ENCODE measurements around the gene PRR14.
"Not testable (repeated sequence)": the region's sequence is repeated elsewhere in the genome, so short reads cannot be mapped to it uniquely, and the experiment has no call there.

PRR14 gene

DNA sequence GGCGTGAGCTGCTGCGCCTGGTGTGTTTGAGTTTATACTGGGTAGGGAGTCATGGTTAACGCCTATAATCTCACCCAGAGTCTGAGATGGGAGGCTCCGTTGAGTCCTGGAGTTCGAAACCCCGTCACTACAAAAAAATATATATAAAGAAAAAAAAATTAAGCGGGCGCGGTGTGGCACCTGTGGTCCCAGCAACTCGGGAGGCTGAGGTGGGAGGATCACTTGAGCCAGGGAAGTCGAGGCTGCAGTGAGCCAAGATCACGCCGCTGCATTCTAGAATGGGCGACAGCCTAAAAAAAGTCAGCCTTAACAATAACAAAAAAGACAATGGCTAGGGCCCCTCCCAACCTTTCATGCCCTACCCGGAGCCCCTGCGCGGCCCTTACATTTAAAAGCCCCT, 17.2 kb upstream of the PRR14 start:
- no peak for DNase-seq

DNA sequence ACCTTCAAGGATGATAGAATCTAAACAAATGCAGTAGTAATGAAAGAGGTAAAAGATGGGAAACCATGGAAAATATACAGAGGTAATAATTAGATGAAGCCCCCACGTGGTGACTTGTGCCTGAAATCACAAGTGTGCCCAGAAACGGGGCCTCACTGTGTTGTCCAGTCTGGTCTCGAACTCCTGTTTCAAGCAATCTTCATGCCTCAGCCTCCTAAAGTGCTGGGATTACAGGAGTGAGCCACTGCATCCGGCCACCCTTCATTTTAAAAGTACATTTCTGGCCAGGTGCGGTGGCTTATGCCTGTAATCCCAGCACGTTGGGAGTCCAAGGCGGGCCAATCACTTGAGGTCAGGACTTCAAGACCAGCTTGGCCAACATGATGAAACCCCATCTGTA, 14.2 kb upstream of the PRR14 start:
- no peak for DNase-seq

DNA sequence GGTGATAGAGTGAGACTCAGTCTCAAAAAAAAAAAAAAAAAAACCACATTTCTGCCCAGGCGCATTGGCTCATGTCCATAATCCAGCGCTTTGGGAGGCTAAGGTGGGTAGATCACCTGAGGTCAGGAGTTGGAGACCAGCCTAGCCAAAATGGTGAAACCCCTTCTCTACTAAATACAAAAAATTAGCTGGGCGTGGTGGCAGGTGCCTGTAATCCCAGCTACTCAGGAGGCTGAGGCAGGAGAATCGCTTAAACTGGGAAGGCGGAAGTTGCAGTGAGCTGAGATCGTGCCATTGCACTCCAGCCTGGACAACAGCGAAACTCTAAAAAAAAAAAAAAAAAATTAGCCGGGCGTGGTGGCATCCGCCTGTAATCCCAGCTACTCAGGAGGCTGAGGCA, 13.6 kb upstream of the PRR14 start:
- DNase-seq, result not testable (repeated sequence)

DNA sequence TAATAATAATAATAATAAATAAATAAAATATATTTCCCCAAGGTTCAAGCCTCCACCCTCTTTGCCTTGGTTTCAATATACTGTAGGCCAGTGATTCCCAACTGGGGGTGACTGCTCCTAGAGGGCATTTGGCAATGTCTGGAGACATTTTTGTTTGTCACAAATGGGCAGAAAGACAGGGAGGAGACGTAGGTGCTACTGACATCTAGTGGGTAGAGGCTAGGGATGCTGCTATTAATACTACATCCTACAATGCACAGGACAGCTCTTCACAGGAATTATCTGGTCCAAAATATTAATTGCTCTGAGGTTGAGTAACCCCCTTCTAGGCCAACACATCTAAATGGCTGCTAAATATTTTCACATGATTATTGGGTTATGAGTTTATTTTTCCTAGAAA, 12.8 kb upstream of the PRR14 start:
- DNase-seq, result peak; percentile 8

DNA sequence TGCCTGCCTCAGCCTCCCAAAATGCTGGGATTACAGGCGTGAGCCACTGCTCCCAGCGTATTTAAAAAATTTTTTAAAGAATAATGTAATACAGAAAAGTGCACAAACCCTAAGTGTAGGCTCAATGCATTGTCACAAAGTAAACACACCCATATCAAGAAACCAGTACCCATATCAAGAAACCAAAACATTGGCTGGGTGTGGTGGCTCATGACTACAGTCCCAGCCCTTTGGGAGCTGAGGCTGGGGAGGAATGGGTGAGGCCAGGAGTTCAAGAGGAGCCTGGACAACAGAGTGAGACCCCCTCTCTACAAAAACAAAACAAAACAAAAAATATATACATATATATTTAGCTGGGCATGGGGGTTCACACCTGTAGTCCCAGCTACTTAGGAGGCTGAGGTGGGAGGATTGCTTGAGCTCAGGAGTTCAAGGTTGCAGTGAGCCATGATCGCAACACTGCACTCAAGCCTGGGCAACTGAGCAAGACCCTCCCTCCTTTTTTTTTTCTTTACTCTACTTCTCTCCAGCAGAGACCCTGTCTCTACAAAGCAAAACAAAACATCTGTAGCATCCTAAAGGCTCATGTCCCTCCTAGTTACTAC, 9.3 kb upstream of the PRR14 start:
- DNase-seq, result no peak

DNA sequence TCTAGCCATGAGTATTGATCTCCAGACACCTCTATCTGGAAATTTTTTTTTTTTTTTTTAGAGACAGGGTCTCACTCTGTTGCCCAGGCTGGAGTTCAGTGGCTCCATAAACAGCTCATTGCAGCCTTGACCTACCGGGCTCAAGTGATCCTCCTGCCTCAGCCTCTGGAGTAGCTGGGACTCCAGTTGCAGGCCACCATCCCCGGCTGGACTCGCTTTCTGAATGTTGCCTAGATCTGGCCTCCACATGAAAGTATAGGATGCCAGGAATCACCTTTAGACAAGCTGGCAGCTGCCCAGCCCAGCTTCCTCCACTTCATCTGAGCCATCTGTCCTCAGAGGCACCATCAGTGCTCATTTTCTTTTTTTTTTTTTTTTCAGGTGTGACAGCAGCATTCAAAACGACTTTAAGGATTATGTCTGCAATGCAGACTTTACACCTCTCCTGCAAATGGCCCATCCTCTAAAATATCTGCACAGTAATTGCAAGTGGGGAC, 6.4 kb upstream of the PRR14 start:
- no peak for DNase-seq

DNA sequence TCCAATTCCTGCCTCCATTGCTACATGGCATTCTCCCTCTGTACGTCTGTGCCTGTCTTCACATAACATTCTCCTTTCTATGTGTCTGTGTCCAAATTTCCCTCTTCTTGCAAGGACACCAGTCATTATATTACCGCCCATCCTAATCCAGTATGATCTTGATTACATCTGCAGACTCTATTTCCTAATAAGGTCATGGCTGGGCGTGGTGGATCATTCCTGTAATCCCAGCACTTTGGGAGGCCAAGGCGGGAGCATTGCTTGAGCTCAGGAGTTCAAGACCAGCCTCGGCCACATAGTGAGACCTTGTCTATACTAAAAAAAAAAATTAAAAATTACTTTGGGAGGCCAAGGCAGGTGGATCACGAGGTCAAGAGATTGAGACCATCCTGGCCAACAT, 5.0 kb upstream of the PRR14 start:
- no peak for DNase-seq

DNA sequence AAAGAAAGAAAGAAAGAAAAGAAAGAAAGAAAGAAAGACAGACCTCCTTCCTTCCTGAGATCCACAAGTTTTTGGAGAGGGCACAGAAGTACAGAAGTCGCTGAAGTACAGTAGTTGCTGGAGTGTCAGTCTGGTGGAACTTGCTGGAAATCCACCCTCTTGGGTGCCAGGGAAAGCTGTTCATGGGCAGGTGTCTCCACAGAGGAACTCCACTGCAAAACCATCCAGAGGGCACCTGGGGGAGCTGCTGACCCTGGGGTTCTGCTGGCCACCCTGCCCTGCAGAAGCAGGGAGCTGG, 3.5 kb upstream of the PRR14 start:
- DNase-seq, result no peak

DNA sequence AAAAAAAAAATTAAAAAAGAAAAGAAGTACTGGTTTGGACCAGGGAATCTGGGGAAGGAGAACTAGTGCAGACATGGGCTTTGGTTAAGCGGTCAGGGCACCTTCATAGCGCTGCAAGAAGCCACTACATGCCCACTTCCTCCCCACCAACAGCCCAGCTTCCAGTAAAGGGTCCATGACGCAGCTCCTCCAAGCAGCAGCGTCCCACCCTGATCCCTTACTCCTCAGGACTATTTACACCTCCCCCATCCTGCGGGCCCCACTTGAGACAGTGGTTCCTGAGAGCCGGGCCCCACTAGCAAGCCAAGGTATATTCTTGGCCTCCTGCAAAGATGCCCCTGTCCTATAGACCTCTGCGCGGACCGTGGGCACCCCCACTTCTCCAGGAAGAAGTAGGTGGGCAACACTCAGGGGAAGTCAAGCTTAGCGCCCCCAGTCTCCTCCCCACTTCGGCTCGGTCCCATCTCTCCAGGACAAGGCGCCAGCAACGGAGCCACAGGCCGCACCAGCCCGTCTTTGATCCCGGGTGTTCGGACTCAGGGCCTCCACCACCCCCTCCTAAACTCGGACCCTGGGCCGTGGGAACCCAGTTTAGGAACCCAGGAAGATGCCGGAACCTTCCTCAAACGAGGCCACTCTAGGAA, 913 bp upstream of the PRR14 start:
- DNase-seq, result no peak

DNA sequence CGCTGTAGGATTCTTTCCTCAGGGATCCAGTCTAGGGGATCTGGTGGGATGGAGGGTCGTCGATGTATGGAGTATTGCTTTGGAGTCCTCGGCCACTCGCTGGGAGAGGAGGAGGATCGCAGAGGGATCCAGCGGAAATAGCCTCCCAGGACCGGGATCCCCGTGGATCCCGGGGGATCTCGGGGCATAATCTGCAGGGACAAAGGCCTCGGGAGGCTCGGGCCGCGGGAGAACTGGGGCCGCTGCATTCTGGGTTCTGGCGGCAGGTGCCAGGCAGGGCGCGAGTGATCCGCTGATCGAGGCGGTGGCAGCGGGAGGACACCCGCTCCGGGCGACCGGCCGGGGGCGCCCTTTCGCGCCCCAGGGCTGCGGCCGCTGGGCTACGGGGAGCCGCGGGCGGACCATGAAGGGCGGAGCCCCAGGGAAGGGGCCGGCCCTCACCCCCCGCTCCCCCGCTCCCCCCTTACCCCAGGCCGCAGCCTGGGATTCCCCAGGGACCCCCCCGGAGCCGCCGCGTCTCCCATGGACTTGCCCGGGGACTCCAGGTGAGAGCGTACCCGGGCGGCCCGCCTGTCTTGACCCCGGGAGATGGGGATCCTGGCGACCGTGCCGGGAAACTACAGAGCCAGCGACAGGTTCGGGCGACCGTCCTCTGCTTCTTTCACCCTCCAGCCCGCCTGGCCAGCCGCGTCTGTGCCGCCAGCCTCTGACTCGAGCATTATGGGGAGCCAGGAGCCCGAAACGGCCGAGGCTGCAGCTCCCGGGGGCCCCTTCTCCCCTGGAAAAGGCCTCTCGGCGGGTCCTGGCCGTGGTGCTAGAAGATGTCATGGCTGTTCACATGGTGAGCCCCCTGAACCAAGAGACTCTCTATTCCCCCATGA, 604 bp downstream of the PRR14 start:
- peak; percentile 42 for DNase-seq

DNA sequence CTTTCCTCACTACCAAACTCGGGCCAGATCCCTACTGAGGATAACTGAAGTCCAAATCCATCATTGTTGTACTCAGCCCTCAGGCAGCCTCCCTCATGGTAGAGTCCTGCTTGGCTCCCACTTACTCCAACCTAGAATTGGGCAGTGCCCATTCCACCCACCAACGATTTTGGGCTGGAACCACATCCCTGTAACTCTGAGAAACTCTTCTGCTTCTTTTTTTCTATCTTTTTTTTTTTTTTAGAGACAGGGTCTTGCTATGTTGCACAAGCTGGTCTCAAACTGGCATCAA, 1.2 kb downstream of the PRR14 start:
- DNase-seq, result no peak

DNA sequence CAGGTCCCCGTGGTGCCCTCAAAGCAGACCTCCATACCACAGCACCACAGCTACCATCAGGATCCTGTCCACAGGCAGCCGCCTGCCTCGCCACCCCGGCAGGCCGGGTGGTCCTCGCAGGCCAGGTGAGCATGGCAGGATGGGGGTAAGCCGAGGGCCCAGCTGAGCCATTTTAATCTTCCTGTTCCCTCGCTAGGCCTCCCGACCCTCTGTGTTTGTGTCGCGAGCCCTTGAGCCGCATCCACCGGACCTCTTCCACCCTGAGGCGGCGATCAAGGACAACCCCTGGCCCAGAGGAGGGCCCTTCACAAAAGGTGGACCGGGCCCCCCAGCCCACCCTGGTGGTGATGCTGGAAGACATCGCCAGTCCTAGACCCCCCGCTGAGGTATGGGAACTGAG, 2.0 kb downstream of the PRR14 start:
- no peak for DNase-seq

DNA sequence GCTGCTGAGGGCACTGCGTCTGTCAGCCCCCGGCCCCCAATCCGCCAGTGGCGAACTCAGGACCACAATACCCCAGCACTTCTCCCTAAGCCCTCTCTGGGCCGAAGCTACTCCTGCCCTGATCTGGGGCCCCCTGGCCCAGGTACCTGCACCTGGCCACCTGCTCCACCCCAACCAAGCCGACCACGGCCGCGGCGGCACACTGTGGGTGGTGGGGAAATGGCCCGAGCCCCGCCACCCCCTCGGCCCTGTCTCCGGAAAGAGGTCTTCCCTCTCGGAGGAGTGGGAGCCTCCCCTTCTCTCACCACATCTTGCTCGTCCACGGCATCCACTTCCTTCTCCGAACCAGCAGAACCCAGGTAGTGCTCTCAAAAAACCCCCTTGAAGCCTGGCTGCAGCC, 4.1 kb downstream of the PRR14 start:
- DNase-seq, result no peak

DNA sequence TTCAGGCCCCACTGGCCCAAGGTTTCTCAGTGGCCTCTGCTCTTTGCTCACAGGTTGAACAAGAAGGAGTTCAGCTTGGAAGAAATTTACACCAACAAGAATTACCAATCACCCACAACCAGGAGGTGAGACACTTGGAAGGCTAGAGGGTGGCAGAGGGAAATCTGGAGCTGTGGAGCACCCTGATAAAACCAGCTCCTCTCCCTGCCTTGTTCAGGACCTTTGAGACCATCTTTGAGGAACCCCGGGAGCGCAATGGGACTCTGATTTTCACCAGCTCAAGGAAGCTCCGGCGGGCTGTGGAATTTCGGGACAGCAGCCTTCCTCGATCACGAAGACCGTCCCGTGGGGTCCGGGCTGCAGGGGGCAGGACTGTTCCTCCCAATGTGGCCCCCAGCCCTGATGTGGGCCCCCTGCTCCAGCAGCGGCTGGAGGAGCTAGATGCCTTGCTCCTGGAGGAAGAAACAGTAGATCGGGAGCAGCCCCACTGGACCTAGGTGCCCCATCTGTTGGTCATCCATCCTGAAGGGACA, 5.1 kb downstream of the PRR14 start:
- DNase-seq, result no peak

DNA sequence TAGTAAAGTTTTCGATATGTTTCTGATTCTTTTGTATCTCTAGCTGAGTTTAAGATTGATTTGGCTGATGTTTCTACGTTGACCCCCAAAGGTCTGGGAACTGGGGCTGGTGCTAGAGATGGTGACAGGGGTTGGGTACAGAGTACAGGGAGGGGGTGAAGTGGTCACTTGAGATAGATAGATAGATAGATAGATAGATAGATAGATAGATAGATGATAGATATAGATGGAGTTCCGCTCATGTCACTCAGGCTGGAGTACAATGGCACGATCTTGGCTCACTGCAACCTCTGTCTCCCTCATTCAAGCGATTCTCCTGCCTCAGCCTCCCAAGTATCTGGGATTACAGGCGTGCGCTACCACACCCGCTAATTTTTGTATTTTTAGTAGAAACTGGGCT, 5.6 kb downstream of the PRR14 start:
- no peak for DNase-seq

DNA sequence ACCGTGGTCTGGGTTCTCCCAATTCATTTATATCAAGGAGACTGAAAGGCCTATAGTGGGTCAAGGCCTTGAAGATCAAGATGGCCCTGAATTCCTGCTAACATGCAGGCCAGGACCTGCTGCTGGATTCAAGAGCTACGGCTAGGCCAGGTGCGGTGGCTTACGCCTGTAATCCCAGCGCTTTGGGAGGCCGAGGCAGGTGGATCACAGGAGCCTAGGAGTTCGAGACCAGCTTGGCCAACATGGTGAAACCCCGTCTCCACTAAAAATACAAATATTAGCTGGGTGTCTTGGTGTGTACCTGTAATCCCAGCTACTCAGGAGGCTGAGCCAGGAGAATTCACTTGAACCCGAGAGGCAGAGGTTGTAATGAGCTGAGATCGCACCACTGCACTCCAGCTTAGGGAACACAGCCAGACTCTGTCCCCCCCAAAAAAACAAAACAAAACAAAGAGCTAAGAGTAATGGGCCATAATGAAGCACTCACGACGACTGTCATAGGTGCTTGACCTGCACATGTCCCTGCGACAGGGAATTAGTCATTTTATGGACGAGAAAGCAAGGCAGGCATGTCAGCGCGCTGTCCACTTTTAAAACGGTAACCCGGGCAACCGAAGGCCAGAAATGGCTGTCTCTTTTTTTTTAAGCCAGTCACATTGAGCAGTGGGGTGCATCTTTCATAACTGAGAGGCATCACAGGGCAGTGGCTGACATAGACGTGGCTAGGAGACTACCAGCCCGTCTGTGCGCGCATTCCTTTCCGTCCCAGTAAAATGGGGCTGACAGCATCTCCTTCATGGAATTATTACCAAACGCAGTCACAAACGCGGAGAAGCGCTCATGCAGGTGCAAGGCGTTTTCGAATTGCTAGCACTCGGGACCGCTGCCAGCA, 6.5 kb downstream of the PRR14 start:
- DNase-seq, result peak; percentile 58

DNA sequence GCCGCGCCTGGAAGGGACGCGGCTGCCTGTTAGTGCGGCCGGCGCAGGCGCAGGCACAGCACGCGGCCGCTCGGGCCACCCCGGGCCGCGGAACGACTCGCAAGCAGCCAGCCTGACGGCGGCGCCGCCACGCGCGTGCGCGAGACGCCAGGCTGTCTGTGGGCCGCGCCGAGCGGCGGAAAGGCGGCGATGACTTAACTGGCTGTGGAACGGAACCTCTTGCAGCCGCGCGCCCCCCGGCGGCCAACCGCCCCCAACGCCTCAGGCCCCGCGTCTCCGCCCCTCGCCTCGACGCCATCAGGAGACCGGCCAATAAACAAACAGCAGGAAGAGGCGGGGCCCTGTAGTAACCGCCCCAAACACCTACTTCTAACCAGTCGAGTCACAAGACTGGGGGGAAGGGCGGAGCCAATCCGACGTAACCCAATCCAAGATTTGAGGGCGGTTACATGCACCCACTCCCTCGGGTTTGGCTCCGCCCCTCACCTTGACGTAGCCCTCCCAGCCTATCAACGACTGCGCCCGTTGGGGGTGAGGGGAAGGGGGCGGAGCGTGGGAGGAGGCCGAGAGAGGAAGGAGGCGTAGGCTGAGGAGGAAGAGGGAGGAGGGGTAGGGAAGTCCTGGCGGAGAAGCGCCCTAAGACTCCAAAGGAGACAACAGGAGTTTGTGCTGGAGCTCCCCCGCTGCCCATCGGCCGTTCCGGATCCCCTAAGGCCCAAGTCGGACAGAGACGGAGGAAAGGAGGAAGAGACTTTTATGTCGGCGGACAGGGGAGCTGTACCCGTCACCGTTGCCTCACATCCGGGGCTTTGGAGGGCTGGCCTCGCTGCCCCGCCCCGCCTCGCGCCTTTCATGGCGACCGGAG, 7.3 kb downstream of the PRR14 start, which contains the start of gene FBRS:
TSS of gene FBRS (plus strand) at position 566 of the 865 bp plus-strand sequence. CDS start 1,088 bp downstream, outside the sequence.
- DNase-seq, result peak; percentile 100

DNA sequence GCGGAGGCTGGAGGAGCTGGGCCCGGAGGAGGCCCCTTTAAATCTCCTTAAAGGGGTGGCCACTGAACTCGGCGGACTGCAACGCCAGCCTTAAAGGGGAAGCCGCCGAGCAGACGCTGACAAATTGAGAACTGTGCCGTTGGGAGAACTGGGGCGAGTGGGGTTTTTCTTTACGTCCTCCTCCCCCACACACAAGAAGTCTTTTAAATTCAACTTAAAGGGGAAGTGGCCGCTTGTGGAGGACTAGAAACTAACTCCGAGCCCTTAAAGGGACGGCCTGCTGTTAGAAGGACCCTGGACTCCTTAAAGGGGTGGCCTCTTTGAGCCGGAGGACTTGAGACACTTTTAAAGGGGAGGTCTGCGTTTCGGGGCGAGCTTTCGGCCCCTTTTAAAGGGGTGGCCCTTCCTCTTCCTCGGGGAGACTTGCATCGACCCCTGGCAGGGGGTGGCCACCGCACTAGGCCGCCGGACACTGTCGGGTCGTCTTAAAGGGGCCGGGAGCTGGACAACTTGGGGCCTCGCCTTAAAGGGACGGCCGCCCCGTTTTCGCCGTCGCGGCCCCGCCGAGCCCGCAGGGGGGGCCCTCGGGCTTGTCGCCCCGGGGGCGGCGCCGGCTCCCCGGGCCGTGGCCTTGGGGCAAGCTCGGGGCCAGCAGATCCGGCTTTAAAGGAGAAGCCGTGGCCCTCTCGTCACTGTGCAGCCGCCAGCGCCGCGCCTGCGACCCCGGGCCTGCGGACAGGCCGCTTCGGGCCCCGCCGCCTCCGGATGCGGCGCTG, 8.2 kb downstream of the PRR14 start:
- DNase-seq, result peak; percentile 95

DNA sequence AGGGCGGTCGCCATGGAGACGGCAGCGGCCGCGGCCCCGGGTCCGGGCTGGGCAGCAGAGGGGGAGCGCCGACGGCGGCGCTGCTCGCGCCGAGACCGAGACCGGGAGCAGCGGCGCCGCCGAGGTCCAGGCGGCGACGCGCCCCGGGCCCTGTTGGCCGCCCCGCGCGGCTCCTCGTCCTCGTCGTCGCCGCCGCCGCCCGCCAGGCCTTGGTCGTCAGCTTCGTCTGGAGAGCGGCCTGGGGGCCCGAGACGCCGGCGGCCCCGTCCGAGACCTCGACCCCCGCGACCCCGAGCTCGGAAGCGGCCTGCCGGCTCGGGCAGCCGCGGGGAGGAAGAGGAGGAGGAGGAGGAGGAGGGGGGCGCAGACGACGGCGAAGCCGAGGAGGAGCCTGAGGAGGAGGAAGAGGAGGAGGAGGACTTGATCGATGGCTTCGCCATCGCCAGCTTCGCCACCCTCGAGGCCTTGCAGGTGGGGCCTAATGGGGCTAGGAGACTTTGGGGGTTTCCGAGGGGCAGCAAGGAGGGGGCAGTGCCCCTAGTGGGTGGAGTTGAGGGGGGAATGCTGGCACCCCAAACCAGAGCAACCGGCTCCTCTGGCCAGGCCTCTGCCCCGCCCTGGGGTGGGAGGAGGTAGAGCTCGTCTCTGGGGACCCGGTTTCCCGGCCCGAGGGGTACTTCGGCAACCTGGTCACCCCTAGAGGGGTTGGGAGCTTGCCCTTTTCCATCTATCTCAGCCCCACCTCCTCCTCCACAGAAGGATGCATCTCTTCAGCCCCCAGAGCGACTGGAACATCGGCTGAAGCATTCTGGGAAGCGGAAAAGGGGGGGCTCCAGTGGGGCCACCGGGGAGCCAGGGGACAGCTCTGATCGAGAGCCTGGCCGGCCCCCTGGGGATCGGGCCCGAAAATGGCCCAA, 9.0 kb downstream of the PRR14 start:
- DNase-seq, result no peak
